GM21737 (cell line): ENCODE data around the gene FOXO6.

Experiments
- ATAC-seq: cut with Tn5 transposase; IDR thresholded peaks from one replicate; pipeline ENCODE4 v1.9.1; 2021; ENCODE audit warnings: mild to moderate bottlenecking, moderate library complexity; ENCODE audit not compliant: unreplicated experiment

Gene FOXO6

GRCh38 chr1:41419584-41420295 is 58.5 kb downstream of the FOXO6 start:
- ATAC-seq, result no peak

- ATAC-seq, result no peak
These were observed 59.1 kb downstream of the FOXO6 start for GRCh38 chr1:41420351-41420750.

- no peak for ATAC-seq
These were observed 59.6 kb downstream of the FOXO6 start for GRCh38 chr1:41420860-41421259.

- ATAC-seq, result no peak
These were observed 61.1 kb downstream of the FOXO6 start for GRCh38 chr1:41422306-41422705.

GRCh38 chr1:41423511-41424191 is 62.4 kb downstream of the FOXO6 start:
- ATAC-seq, result no peak

GRCh38 chr1:41424581-41425118 is 63.4 kb downstream of the FOXO6 start:
- ATAC-seq, result no peak

GRCh38 chr1:41425369-41425768 is 64.1 kb downstream of the FOXO6 start:
- ATAC-seq, result no peak

- ATAC-seq, result no peak
These were observed 65.1 kb downstream of the FOXO6 start for GRCh38 chr1:41426201-41426890.

- no peak for ATAC-seq
These were observed 66.1 kb downstream of the FOXO6 start for GRCh38 chr1:41427122-41427913.

GRCh38 chr1:41427916-41428737 is 66.9 kb downstream of the FOXO6 start:
- ATAC-seq, result no peak

- ATAC-seq, result no peak
These were observed 67.8 kb downstream of the FOXO6 start for GRCh38 chr1:41428738-41429640.

GRCh38 chr1:41429641-41430035 is 68.4 kb downstream of the FOXO6 start:
- ATAC-seq, result no peak

GRCh38 chr1:41430069-41430468 is 68.8 kb downstream of the FOXO6 start:
- ATAC-seq, result no peak

- no peak for ATAC-seq
These were observed 69.3 kb downstream of the FOXO6 start for GRCh38 chr1:41430582-41430981.

GRCh38 chr1:41431490-41432350 is 70.5 kb downstream of the FOXO6 start:
- no peak for ATAC-seq
